ENCODE measurements around the gene ALG8.
"Not testable (repeated sequence)": the region's sequence is repeated elsewhere in the genome, so short reads cannot be mapped to it uniquely, and the experiment has no call there.

ALG8 gene

DNA sequence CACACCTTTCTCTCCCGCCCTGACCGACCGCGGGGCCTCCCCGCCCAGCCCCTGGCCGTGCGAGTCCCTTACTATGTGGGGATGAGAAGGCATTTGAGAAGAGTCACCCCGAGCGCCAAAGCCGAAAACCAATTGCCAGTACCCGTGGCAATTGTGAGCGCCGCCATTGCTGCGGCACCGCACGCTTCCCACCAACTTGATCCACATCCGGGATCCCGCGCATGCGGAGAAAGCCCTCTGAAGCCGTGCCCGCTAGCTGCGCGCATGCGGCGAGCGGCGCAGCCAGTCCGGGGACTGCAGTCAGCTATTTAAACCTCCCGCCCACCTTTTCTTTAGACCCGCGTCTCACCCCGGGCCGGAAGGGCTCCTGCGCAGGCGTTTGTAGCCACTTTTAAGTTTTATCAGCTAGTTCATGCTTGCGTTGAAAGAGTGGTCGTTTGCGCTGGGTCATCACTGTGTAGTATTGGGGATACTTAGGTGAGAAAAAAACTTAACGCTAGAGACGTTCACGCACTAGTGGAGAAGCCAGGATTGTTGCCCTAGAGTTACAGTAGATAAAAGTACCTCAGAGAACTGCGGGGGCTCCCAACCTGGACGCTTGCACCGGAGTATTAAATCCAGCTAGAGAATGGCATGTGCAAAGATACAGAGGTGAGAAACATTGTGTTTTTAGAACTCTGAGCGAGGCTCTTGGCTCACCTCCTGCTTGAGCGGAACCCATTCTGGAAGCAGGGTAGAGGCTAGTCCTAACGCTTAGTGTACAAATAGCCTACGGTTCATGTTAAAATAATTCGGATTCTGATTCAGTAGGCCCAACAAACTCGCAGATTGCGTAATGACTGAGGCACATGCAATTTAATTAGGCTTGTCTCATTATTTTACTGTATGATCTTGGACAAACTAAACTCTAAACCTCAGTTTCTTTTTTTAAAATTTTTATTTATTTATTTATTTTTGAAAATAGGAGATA lies at the start of gene ALG8:
Gene ALG8 (minus strand): TSS at position 205 of the 970 bp plus-strand sequence. CDS start 38 bp downstream, at position 167.
- DNase-seq (ENCODE audit: low read depth in 2 of 2): peak; percentile 85 to 86

DNA sequence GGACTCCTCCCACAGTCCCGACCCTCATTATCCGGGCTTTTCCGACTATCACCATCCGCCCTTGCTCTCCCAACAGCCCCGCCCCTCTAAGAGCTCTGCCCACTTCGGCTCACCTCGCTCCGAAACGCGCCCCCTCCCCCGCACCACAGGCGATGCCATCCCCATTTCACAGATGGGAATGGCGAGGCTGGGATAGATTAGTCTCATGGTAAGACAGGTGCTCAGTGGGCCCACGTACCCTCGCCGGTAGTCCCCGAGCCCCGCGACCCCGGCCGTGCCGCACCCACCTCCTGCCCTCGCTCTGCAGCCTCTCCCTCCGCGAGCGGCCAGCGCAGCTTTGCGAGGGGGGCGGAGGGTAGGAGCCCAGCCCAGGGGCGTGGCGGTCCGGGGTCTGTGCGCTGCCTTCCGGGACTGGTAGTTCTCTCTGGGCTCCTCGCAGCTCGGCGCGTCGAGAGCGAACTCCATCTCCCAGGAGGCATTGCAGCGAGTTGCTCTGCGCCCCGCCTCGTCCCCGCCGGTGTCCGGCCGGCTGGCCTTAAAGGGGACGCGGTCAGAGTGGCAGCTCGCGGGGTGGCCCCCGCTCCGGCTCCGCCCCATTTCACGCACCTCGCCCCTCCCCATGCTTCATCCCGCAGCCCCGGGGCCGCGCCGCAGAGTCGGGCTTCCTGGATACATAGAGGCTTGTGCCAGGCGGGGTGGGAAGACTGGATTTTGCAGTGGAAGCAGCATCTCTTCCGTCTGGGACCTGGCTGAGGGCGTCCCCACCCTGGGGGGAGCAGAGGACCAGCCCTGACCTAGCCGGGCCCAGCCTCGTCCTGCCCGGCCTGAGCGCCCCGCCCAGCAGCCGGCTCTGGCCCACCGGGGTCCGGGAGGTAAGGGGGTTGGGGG lies 49.1 kb upstream of the ALG8 start, which contains the start of the genes KCTD21 and USP35:
Gene KCTD21 (minus strand): TSS at position 341 of the 888 bp plus-strand sequence. CDS start 14,072 bp downstream, outside the sequence.
Gene USP35 (plus strand): TSS at position 634 of the 888 bp plus-strand sequence. CDS start 7,327 bp downstream, outside the sequence.
- peak; percentile 84 to 88 for DNase-seq (ENCODE audit: low read depth in 2 of 2)

DNA sequence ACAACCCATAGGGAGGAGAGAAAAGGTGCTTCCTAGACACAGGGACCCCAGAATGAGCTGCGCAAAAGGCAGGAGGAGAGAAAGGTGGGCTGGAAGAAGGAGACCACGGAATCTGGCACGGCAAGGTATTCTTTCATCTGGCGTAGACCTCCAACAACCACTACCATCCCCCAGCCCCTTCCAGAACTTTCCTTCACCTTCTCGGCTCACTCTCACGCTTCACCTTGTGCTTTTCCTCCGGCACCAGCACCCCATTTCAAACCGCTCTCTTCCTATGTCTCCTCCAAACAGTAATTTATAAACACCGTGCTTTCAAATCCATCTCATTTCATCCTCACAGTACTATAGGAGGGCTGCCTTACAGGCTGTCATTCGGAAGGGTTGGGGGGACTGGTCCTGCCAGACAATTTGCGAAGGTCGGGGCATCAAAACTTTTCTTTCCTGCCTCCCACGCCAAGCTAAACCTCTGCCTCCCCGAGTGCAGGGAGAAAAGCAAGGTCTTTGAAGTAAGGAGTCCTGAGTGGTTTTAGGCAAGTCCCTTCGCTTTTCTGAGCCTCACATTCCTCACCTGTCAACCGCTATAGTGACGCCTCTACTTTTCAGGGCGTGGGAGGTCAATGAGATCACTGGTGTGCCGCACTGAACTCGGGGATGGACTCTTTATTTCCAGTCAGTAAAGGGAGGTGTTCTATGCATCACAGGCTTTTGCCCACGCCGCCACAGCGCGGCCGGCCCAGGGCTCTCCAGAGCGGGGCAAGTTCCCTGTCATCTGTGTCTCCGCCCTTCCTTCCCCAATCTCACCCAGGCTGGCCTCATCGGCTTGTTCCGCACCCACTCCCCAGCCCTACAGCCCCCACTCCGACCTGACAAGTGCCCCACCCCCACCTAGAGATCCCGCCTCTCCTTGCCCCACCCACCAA lies 48.2 kb upstream of the ALG8 start:
- DNase-seq (ENCODE audit: low read depth in 2 of 2): no peak

DNA sequence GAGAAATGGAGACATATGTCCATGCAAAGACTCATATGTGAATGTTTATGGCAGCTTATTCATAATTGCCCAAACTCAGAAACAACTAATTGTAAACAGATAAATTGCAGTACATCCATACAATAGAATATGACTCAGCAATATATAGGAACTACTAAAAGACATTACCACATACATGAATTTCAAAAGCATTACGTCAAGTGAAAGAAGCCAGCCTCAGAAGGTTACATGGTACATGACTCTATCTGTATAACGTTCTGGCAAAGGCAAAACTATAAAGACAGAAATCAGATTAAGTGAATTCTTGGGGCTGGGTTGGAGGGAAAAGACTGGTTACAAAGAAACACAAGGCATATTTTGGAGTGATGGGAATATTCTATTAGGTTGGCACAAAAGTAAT lies 41.8 kb upstream of the ALG8 start:
- peak; percentile 25 to 39 for DNase-seq (ENCODE audit: low read depth in 2 of 2)

DNA sequence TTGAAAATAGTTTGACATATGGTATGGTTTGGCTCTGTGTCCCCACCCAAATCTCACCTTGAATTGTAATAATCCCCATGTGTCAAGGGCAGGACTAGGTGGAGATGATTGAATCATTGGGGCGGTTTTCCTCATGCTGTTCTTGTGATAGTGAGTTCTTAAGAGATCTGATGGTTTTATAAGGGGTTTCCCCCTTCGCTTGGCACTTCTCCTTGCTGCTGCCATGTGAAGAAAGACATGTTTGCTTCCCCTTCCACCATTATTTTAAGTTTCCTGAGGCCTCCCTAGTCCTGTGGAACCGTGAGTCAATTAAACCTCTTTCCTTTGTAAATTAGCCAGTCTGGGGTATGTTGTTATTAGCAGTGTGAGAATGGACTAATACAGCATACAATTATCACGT lies 41.3 kb upstream of the ALG8 start:
- DNase-seq (ENCODE audit: low read depth in 2 of 2): no peak

DNA sequence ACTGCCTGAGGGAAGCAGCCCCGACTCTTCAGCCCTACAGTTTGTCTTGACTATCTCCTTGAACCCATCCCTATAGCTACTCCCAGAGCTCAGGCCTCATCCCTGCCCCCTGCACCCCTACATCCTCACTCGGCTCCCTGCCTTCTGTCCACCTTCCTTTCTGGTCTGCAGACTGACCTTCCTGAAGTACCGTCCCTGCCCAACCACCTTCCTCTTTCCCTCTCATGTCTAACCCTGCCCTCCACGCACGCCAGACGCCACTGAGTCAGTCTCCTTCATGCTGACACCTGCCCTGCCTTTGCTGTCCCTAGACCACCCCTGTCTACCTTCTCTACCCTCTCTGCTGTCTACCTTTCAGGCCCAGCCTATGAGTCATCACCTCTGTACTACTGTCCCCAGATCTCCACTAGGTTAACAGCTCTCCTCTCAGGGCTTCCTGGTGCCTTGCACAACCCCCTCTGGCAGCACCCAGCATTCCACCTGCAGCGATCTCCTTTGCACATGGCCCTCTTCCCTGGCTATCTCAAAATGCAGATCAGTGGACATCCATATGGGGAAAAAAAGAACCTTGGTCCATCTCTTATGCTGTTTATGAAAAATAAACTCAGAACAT lies 40.1 kb upstream of the ALG8 start:
- no peak for DNase-seq (ENCODE audit: low read depth in 2 of 2)

DNA sequence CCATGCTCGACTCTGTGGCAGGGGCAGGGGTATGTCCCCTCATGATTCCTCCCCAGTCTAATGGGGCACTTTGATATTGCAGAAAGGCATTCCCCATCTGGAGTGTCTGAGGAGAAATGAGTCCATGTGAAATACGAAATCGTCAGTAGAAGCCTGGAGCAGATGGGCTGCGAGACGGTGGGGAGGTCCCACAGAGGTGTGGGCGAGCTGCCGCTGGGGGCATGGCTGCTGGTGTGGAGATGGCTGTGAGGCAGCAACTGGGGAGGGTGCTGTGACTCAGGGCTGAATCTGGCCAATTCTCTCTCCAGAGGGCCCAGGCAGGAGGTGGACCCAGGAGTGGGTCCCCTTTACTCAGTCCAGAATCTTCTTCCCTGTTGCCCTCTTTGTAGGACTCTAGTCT lies 37.8 kb upstream of the ALG8 start:
- no peak for DNase-seq (ENCODE audit: low read depth in 2 of 2)

DNA sequence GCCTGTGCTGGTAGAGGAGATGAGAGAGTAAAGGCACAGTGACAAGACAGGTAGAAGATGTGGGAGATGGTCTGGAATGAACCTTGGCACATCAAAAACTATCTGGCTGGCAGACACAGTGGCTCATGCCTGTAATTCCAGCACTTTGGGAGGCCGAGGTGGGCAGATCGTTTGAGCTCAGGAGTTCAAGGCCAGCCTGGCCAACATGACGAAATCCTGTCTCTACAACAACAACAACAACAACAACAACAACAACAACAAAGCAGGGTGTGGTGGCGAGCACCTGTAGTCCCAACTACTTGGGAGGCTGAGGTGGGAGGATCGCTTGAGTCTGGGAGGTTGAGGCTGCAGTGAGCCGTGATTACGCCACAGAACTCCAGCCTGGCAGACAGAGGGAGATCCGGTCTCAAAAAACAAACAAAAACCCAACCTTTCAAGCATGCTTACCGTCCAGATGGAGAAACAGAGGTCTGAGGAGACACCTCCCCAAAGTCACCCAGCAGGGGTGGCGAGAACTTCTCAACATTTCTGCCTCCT lies 37.2 kb upstream of the ALG8 start:
- DNase-seq (ENCODE audit: low read depth in 2 of 2): no peak

DNA sequence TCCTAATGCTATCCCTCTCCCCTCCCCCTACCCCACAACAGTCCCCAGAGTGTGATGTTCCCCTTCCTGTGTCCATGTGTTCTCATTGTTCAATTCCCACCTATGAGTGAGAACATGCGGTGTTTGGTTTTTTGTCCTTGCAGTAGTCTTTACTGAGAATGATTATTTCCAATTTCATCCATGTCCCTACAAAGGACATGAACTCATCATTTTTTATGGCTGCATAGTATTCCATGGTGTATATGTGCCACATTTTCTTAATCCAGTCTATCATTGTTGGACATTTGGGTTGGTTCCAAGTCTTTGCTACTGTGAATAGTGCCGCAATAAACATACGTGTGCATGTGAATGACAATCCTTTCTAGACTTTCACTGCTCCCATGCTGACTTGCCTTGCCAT lies 36.4 kb upstream of the ALG8 start:
- DNase-seq (ENCODE audit: low read depth in 2 of 2): not testable (repeated sequence)

DNA sequence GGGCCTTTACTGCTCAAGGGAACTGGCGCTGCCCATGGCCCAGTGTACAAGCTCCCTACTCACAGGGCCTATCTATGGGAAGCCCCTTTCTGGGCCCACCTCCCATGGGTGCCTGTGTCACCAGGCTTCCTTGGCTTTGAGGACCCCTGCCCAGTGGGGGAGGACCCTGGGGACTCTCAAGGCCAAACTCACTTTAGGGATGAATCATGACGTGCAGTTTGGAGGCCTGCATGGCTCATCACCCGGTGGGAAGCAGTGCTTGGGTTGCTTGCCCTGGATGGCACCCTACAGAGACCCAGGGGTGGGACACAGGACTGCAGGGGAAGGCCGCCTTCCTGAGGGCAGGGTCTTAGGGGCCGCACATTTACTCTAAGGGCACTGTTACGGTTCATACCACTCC lies 32.5 kb upstream of the ALG8 start:
- no peak for DNase-seq (ENCODE audit: low read depth in 2 of 2)

DNA sequence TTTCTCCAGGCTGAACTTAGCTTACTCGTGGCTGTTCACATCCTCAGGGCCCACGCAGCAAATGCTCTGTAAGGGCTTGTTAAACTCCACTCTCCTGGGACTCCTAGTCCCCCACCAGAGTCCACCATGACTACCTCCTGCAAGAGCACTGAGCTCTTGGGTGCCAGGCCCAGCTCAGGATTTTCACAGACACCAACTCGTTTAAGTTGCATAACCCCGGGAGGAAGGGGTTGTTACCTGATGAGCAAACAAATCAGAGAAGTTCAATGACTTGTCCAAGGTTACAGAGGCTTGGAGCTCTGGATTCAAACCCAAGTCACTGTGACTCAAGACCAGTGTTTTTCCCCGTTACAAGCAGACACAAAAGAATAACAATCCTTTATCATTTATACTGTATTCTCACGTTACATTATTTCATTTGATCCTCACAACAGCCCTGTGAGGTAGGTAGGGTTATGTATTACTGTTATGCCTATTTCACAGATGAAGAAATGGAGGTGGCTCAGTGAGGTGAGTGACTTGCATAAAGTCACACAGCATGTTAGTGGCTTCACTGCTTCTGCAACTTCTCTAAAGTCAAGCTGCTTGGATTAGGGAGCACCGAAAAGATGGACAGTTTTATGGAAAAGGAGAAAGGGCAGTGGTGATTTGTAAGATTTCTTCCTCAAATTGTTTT lies 31.6 kb upstream of the ALG8 start:
- no peak for DNase-seq (ENCODE audit: low read depth in 2 of 2)

DNA sequence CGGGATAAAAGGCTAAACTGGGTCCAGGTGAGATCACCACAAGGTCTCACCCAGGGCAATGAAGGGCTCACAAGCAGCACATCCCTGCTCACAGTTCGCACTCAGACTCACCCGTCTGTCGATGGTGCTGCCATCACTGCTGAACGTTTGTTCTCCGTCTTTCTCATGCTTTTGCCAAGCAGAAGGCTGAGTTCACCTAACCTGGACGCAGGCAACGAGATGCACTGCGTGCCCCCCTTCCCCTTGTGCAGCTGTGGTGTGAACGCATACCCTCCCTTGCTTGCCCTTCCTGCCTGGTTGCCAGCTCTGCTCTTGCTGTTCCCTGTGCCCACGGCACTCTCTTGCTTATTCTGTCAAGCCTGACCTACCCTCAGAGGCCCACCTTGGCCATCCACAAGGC lies 31.0 kb upstream of the ALG8 start:
- no peak for DNase-seq (ENCODE audit: low read depth in 2 of 2)

DNA sequence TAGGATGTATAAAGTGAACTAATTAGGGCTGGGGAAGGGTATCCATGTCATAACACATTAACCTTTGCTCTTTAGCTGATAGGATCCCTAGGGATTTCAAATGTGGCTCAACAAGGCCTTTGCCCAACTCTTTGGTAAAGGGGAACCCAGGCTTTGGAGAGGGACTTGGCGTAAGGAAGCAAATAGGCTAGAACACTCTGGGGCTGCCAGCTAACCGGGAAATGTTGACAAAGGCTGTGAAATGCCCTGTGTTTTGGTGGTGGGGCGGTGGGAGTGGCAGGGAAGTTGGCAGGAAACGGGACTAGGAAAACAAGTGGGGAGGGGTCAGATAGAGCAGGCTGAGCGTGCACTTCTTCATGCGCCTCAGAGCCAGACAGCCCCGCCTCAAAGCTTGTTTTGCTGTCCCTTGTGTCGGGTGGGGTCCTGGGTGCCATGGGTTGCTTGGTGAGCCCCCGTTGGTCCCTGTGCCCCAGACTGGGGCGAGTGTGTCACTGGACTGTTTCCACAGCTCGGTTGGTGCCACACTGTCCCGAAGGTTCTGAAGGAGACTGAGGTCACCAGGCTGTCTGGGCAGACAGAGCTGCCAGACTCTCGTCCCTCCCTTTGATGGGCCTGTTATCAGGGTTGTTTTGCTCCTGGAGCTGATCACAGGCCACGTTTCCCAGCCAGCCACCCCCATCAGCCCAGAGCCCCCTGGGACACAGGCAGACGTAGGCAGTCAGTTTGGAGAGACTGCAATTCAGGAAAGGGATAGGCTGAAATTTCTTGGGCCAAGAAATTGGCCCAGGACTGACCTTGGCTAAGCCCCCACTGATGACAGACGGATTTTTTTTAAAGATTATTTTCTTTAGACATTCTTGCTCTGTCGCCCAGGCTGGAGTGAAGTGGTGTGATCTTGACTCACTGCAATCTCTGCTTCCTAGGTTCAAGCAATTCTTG lies 29.4 kb upstream of the ALG8 start:
- peak; percentile 80 for DNase-seq (ENCODE audit: low read depth in 2 of 2)

DNA sequence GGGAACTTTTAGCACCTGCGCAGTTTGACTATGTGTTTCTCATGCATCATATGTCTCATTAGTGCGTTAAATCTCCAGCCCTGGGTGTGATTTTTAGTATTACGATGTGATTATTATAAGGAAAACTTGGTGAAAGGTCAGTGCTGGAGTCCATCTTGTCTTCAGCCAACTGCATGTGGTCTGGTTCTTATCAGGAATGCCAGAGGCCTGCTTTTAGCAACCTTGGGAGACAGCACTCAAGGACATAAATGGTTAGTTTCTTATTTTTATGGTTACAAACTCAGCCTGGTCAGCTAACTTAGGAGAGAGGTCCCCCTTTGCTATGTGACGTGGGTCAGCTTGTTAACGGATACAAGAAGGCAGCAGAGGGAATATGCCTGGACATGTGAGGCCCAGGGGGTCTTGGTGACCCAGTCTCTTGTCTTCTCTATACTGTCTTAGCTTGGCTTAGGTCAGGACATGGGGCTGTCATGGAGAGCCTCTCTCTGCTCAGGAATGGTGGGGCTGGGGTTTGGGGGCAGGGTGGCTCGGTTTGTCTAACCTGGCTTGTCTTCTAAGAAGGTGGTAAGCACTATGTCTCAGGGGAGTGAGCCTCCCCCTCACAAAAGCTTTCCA lies 27.5 kb upstream of the ALG8 start:
- DNase-seq (ENCODE audit: low read depth in 2 of 2): no peak

DNA sequence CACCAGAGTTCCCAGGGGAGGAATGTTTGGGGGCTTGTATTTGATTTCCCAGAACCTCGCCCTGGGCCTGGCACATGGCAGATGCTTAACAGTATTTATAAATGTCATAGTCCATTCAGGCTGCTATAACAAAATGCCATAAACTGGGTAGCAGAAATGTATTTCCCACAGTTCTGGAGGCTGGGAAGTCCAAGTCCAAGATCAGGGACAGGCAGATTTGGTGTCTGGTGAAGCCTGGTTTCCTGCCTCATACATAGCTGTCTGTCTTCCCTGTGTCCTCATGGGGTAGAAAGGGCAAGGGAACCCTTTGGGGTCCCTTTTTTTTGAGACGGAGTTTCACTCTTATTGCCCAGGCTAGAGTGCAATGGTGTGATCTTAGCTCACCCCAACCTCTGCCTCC lies 25.0 kb upstream of the ALG8 start:
- DNase-seq (ENCODE audit: low read depth in 2 of 2): no peak

DNA sequence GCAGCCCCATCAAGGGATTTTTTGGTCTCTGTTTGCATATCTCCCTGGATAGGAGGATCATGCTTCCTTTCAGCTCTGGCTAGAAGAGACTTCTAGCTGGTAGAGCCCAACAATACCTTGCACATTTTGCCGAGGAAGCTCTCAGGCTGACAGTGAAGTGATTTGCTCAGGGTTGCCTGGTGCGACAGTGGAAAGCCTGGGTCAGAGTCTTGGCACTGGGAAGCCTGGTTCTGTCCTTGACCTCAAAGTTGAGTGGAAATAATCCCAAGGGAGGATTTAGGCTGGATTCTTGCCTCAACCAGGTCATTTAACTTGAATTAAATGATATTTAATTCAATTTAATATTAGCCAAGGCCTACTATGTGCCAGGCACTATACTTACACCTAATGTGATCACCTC lies 24.4 kb upstream of the ALG8 start:
- no peak for DNase-seq (ENCODE audit: low read depth in 2 of 2)

DNA sequence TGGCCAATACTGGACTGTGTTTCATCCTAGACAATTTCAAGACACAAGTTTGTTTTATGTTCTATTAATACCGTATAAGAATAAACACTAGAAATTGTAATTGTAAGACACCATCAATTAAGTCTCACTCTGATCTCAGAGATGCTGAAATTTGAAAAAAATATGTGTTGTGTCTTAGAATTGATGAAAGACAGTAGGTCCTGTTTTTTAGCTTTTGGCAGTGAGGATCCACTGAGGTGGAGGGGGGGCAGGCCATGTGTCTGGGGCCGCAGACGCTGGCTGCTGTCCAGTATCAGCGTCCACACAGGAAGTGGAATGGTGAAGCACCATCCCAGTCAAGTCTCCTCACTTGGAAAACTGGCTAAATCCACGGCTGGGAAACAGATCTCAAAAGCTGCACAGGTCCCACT lies 22.5 kb upstream of the ALG8 start:
- DNase-seq (ENCODE audit: low read depth in 2 of 2): no peak

DNA sequence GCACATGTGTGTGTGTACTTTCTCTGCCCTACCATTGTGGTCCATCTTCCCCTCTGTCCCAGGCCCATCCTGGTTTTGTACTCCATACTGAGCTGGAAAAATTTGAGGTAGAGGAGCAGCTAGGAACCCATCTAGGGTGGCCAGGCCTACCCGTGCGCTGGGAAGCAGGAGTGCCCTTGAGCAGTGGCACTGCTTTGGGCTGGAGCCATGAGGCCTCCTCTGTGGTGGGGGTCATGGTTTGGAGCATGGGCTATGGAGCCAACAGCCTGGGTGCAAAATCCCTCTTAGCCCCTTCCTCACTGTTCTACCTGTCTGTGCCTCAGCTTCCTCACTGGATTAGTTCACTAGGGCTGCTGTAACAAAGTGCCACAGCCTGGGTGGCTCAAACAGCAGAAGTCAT lies 21.9 kb upstream of the ALG8 start:
- no peak for DNase-seq (ENCODE audit: low read depth in 2 of 2)

Data from fibroblast of skin of left biceps (primary cell).